ENCODE results near the gene SNCA.

SNCA gene

GRCh38 chr4:89836897-89837384 lies at the start of gene SNCA:
Gene SNCA (minus strand): TSS chr4:89837161. CDS start chr4:89835667, 1,494 bp downstream.
- peak; percentile 19 for DNase-seq

DNA sequence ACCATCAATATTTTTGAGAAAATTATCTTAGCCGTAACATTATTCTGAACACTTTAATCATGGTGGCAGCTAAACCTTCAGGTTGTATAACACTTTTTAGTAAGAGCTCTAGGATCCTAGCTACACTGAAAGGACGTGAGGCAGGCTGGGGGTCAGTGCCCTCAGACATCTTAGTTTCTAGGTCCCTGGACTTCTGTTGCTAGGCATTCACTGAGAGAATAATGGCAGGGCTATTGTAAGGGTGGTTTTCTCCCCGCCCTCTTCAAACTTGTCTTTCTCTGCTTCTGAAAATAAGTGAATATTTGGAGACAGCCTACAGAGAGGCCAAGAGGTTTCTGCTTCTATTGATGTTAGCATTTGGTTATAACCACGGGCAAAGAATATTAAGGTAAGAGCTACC lies 42.3 kb upstream of the SNCA start:
- no peak for DNase-seq

DNA sequence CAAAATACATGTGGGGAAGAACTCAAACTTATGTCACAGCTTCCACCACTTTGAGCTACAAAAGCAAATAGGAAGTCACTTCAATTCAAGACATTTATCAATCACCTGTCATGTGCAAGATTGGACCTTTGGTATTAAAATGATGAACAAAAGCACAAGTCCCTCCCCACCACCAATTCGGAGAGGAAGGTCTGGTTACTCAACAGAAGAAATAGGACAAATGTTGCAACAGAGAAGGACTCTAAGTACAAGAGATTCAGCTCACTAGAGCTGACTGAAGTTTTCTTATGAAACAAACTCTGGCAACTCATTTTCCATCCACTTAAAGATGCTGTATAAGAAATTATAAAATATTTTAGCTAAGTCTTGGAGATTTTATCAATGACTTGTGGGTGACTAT lies 41.6 kb upstream of the SNCA start:
- no peak for DNase-seq

DNA sequence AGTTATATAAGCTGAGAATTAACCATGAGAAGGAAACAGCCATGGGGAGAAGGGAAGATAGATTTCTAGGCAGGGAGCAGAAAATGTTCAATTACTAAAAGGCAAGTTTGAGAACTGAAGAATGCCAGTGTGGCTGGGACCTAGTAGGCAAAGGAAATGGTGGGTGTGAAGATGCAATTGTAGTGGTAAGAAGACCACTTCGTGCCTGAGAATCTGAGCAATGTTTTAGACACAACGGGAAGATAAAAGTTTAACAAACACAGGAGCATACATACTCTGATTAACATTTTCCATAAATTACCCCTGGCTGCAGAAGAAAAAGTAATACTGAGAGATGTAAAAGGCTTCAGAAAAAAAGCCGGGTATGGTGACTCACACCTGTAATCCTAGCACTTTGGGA lies 39.6 kb upstream of the SNCA start:
- no peak for DNase-seq

DNA sequence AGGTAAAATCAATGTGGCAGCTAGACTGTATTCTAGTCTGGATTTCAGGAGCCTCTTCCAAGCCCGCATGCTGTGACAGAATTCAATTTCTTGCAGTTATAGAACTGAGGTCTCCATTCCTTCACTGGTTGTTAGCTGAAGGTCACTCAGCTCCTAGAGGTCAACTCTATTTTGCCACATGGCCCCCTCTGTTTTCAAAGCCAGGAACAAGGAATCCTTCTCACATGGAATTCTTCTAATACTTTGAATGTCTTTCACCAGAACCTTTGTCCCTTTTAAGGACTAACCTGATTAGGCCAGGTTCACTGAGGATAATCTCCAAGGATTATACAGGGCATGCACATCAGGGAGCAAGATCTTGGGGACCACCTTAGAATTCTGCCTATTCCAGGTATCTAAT lies 34.2 kb upstream of the SNCA start:
- DNase-seq = no peak

DNA sequence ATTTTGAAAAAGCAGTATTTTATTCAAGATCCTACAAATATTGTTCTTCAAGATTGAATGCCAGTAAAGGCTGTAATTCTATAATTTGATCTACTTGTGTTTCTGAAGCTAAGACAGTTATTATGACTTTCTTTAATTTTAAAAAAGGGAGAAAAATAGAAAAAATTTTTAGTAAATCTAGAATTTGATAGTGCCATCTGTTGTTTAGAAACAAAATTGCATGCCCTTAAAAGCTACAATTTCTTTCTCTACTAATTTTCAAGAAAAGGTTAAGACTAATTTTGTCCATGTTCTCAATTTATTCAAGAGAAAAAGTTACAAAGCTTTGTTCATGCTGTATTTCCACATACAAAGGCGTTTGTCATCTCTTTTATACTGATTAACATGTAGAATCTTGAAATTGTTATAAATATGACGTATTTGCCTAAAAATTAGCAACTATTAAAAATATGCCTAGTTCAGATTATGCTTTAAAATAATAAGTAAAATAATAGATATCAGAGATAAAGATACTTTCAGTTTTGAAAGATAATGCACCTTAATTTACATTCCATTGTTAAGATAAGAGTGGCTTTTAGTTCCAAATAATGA lies 32.1 kb upstream of the SNCA start:
- DNase-seq = no peak

DNA sequence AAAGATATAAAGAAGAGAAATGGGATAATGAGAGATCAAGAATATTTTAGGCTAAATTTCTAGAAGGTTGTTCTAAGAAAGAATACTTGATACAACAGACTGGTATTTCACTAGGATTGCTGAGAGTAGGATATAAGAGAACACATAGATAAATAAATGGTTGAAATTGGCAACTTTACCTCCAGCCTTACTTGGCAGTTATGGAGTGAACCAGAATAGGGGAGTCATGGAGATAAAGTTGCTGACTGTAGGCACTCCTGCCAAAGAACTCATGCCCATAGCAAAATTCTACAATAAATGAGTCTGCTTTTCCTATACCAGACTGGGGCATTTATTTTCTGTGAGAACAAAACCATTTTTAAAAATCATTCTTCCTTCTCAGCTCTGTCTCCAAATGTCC lies 31.3 kb upstream of the SNCA start:
- no peak for DNase-seq

GRCh38 chr4:89863533-89863932 lies 26.6 kb upstream of the SNCA start:
- no peak for DNase-seq

GRCh38 chr4:89860971-89861370 lies 24.0 kb upstream of the SNCA start:
- DNase-seq = no peak

- no peak for DNase-seq
Observed at GRCh38 chr4:89855236-89855635, 18.3 kb upstream of the SNCA start.

DNA sequence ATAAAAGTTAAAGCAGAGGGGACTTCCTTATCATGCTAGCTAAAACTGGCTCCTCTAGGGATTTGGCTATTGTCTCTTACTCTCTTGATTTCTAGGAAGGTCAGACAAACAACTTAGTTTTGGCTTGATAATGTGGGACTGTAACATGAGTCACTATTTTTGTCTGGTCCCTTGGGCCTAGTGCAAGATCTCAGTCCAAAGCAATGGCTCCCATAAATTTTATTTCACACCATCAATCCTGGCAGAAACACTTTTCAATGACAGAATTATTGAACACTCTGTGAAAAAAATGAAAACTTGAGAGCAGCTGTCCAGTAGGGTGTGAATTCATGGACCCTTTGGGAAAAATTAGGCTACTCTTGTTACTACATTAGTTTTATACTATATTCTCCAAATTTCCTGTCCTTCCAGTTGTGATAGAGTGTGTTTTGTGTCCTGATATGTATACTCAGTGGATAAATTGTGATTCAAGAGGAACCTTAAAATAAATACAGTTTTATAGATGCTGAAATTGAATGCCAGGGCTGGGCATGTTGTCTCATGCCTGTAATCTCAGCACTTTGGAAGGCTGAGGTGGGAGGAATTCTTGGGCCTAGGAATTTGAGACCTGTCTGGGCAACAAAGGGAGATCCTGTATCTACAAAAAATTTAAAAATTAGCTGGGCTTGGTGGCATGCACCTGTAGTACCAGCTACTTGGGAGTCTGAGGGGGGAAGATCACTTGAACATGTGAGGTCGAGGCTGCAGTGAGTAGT lies 10.8 kb upstream of the SNCA start:
- DNase-seq = no peak

GRCh38 chr4:89839558-89839957 lies 2.6 kb upstream of the SNCA start:
- DNase-seq = no peak

DNA sequence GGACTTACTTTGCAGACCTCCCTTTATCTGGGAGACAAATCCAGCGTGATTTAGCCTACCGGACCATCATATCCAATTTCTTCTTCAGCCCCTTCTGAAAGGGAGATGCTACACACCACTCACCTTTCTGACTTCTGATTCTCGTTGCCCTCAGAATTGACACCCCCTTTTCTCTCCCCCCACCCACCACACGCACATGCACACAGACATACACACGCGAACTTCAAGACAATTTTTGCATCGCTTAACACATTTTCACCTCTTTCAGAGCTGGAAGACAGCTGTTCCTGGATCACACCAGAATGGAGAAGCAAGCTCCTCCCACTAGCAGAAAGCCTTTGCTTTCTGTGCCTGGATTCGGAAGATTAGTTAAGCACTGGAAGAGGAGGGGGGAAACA lies 1.0 kb upstream of the SNCA start:
- no peak for DNase-seq

DNA sequence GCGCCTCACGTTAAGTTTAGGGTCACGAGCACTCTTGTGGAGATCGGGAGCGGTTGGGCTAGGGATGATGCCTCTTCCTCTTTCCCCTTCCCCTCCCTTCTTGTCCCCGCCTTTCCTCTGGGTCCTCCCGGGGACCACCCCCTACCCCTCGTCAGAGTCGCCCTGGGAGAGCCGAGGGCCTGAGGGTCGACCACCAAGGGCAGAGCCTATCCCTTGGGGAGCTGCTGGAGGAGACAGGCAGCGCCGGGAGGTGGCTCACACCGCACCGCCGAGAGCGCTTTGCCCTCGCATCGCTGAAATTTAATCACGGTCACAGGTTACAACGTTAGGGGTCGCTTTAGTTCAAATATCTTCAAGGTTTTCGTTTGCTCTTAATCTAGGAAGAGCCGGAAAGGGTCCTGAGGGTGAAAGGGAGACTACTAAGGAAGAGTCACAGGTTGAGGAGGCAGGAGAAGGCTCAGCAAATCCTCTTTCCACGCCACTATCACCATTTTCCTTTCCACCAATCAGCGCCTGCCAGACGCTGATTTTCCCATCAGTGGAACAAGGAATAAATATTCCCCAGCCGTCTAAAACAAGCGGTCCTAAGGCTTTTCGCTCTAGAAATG lies 528 bp upstream of the SNCA start:
- DNase-seq = peak; percentile 12

DNA sequence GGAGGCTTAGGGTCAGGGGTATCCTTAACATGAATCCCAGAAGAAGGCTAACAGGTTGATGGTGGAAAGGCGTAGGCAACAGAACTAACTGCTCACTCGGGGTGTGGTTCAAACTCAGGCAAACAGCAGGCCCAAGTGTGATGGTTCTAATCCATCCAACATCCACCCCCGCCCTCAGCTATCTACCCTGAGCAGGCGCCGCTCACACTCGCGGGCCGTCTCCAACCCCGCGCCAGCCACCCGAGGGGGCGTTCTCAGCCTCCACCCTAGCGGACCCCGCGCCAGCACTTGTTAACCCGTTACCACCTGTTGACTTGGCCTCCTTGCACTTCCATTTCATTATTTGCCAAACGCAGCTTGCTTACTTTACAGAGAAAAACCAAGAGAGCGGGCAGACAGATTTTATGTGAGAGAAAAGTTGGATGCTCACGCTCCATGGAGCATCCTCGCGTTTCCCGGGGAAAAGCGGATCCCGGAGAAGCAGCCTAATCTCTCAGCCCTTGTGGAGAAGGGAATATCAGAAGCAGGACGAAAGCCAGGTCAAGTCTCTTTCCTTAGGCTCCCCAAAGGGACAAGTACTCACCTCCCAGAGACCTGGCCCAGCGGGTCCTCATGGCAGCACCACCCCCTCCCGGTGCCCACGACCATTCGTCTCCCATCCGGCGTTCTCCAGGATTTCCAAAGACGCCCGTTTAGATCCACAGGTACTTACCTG lies 773 bp downstream of the SNCA start:
- no peak for DNase-seq

DNA sequence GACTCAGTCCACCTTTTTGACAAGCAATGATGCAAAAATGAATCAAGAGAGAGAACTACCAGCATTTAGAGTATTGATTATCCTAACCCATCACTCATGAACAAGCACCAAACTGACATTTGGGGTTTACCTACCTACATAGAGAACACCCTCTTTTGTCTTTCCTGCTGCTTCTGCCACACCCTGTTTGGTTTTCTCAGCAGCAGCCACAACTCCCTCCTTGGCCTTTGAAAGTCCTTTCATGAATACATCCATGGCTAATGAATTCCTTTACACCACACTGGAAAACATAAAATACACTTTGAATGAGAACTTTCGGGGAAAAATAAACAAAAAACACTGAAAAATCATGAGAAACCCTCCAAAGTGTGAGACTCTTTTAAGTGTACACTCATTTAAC lies 1.5 kb downstream of the SNCA start:
- DNase-seq = no peak

DNA sequence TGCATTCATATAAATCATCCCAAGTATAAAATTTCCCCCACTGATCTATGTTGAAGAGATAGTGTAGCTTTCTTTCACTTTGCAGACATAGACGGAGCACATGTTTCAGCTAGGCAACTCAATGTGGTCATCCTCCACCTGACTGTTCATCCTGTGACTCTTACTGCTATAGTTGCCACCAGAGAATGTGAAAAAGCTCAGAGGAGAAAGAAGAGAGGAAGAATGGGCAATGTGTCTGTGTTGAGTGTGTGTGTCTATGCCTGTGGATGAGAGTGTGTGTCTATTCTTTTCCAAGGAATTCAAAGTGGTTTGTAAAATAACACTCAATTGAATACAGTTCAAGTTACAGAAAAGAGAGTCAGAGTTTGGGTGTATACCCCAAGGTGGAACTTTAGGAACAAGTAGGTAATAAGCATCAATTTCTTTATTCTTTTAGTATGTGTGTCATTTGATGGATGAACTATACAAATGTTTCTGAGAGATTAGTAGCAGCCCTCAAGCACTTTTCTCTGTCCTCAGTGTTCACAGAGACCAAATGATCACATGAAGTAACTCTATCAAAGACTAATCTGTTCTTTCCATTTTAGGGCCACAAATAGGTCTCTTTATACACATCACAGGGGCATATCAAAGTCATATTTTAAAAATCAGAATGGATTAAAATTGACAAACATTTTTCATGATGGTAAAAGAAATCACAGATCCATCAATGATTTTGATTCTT lies 2.3 kb downstream of the SNCA start:
- no peak for DNase-seq

DNA sequence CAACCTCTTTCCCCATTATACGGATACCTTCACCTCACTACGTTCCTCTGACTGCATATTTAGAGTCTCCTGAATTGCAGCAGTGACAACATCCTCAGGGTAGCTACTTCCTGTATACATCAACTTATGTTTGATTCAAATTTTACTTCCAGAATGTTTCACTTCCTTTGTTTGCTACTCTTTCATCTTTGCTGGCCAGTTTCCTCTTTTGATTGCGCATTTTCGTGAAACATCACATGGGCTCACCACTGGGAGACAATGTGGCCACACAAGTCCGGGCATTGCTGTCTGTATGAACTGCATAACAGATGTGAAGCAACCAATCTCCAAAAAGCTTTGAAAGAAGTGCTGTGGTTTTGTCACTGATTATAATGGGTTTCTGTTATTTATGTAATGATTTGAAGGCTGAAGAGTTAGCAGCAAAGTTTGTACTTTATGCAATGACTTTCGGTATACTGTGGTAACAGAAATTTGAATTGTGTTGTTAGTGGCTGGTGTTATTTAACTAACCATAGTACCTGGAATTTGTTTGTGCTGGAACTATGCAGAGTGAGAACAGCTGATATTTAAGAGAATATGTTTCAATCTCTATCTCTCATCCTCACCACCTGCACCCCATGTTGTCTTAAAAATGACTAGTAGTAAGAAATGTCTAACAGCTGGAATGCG lies 7.4 kb downstream of the SNCA start:
- peak; percentile 58 for DNase-seq

GRCh38 chr4:89823416-89823815 lies 13.5 kb downstream of the SNCA start:
- DNase-seq = no peak

DNA sequence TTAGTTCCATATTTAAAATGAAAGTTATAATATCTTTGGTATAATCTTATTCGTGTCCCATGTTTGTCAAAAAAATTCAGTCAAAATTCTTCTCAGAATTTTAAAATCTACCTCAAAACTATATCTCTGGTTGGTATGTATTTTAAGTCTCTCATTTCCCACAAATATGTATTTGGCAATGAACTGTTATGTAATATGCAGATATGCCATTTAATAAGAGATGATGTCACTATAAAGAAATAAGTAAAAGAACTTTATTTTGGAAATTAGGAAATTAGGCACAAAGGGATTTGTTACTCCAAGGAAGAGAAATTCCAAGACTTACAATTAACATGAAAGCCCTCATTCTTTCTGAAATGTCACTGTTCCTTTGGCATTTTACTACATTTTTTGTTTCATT lies 15.3 kb downstream of the SNCA start:
- no peak for DNase-seq

DNA sequence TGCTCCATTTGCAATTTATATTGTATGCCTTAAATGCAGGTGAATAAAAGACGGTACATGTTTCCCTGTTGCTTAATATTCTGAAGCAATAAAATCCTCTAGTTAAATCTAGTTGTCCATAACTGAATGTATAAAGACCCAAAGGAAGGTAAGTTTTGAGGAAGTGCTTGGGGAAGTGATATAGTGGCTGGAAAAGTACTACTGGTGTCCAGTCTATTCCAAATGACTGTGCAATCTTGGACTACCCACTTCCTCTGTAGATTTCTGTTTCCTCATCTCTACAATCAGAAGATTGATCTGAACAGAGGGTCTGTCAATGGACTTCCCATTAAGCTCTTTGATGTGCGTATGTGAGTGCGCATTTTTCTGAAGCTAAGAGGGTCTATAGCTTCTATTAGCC lies 17.0 kb downstream of the SNCA start:
- DNase-seq = no peak

GRCh38 chr4:89814362-89814761 lies 22.6 kb downstream of the SNCA start:
- no peak for DNase-seq

Measured in CD4-positive, alpha-beta T cell treated with Interleukin-21 for 1 hour (primary cell).